HEK293T (cell line): ENCODE data around the gene CHST11.
"Not testable (repeated sequence)": the region's sequence is repeated elsewhere in the genome, so short reads cannot be mapped to it uniquely, and the experiment has no call there.

Source experiments
- CTCF ChIA-PET: fragments of 350-600 bp; formaldehyde crosslinking; extraction: SDS; loops from one replicate; lab custom pipeline; 2021; ENCODE audit warnings: antibody characterized with exemption, inconsistent platforms; lab: Yijun Ruan, JAX
- POLR2A ChIA-PET: fragments of 350-600 bp; formaldehyde crosslinking; extraction: SDS; loops from one replicate; lab custom pipeline; 2020; ENCODE audit warnings: antibody characterized with exemption, inconsistent platforms; lab: Yijun Ruan, JAX
- DNase-seq: peaks from one replicate; pipeline ENCODE4 v3.0.0; 2012; ENCODE audit warnings: mixed read lengths; ENCODE audit errors: extremely low spot score
- ARNT ChIP-seq: fragments of 450-650 bp; IDR thresholded peaks from 2 replicates; pipeline ENCODE4 v1.6.1; 2017; ENCODE audit warnings: mild to moderate bottlenecking
- BHLHE40 ChIP-seq: fragments of 450-650 bp; IDR thresholded peaks from 2 replicates; pipeline ENCODE4 v1.6.1; 2016; ENCODE audit warnings: mild to moderate bottlenecking, moderate library complexity, borderline replicate concordance
- CTBP1 ChIP-seq: fragments of 450-650 bp; IDR thresholded peaks from 2 replicates; pipeline ENCODE4 v1.6.1; 2016; ENCODE audit warnings: borderline replicate concordance
- ELF4 ChIP-seq: fragments of 450-650 bp; IDR thresholded peaks from 2 replicates; pipeline ENCODE4 v1.6.1; 2017; ENCODE audit warnings: antibody characterized with exemption
- FOXA1 ChIP-seq: fragments of 450-650 bp; IDR thresholded peaks from 2 replicates; pipeline ENCODE4 v1.6.1; 2016; ENCODE audit warnings: mild to moderate bottlenecking
- FOXK2 ChIP-seq: fragments of 450-650 bp; IDR thresholded peaks from 2 replicates; pipeline ENCODE4 v1.6.1; 2016; ENCODE audit warnings: mild to moderate bottlenecking
- FOXM1 ChIP-seq: fragments of 450-650 bp; IDR thresholded peaks from 2 replicates; pipeline ENCODE4 v1.6.1; 2017; ENCODE audit warnings: mild to moderate bottlenecking, borderline replicate concordance
- HDGF ChIP-seq: fragments of 450-650 bp; IDR thresholded peaks from 2 replicates; pipeline ENCODE4 v1.6.1; 2017; ENCODE audit warnings: antibody characterized with exemption, borderline replicate concordance
- L3MBTL2 ChIP-seq: fragments of 450-650 bp; conservative IDR thresholded peaks from 2 replicates; pipeline ENCODE4 v1.6.1; 2016; ENCODE audit warnings: mild to moderate bottlenecking
- LEF1 ChIP-seq: fragments of 450-650 bp; IDR thresholded peaks from 2 replicates; pipeline ENCODE4 v1.6.1; 2017; ENCODE audit warnings: mild to moderate bottlenecking, borderline replicate concordance
- NFRKB ChIP-seq: fragments of 450-650 bp; IDR thresholded peaks from 2 replicates; pipeline ENCODE4 v1.6.1; 2016; ENCODE audit warnings: mild to moderate bottlenecking, moderate library complexity
- PKNOX1 ChIP-seq: fragments of 450-650 bp; IDR thresholded peaks from 2 replicates; pipeline ENCODE4 v1.6.1; 2016
- SP1 ChIP-seq: fragments of 450-650 bp; IDR thresholded peaks from 2 replicates; pipeline ENCODE4 v1.6.1; 2017
- SUZ12 ChIP-seq: fragments of 450-650 bp; IDR thresholded peaks from 2 replicates; pipeline ENCODE4 v1.6.1; 2016; ENCODE audit warnings: mild to moderate bottlenecking
- TARDBP ChIP-seq: fragments of 450-650 bp; IDR thresholded peaks from 2 replicates; pipeline ENCODE4 v1.6.1; 2016
- ZNF384 ChIP-seq: fragments of 450-650 bp; IDR thresholded peaks from 2 replicates; pipeline ENCODE4 v1.6.1; 2016

The CHST11 gene

DNA sequence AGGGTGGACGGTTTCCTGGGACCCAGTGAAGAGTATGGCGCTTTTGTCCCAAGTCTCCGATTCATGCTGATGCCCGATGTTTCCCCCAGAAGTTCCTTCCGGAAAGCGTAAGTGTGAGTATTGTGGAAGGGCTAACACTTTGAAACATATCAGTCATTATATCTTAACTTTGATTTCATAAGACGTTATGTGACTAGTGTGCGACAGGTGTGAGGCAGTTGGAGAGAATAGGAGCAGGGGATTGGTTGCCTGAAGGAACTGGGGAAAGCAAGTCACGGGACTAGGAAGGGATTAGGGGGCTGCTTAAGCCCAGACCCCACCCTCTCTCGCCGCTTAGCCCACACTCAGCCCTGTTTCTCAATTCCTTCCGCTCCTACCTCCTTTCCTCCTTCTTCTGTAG, 154.9 kb downstream of the CHST11 start:
- ChIA-PET POLR2A (no interaction called here), CTCF (no interaction called here)
- DNase-seq, result no peak
- TF ChIP-seq FOXM1, result no peak
- no peak for TF ChIP-seq NFRKB
- no peak for TF ChIP-seq LEF1
- no peak for TF ChIP-seq SUZ12

DNA sequence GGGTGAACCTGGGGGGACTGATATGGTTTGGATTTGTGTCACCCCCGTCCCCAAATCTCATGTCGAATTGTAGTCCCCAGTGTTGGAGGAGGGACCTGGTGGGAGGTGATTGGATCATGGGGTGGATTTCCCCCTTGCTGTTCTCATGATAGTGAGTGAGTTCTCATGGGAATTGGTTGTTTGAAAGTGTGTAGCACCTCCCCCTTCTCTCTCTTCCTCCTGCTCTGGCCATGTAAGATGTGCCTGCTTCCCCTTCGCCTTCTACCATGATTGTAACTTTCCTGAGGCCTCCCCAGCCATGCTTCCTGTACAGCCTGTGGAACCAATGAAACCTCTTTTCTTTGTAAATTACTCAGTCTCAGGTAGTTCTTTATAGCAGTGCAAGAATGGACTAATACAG, 156.6 kb downstream of the CHST11 start:
- POLR2A ChIA-PET, DNase-seq, CTCF ChIA-PET: not testable (repeated sequence)

- ChIA-PET CTCF (no interaction called here), POLR2A (no interaction called here)
- TF ChIP-seq ARNT, result no peak
- no peak for TF ChIP-seq TARDBP
- TF ChIP-seq PKNOX1, result no peak
- TF ChIP-seq SP1, result no peak
- TF ChIP-seq LEF1, result no peak
- TF ChIP-seq FOXK2, result no peak
- no peak for TF ChIP-seq ELF4
- no peak for TF ChIP-seq FOXA1
- TF ChIP-seq L3MBTL2, result no peak
- TF ChIP-seq SUZ12, result no peak
- TF ChIP-seq ZNF384, result no peak
- DNase-seq, result no peak
Observed at GRCh38 chr12:104615048-104615561, 158.4 kb downstream of the CHST11 start.

GRCh38 chr12:104618691-104619090, 161.9 kb downstream of the CHST11 start:
- ChIA-PET POLR2A (no interaction called here), CTCF (no interaction called here)
- TF ChIP-seq LEF1, result no peak
- no peak for DNase-seq

DNA sequence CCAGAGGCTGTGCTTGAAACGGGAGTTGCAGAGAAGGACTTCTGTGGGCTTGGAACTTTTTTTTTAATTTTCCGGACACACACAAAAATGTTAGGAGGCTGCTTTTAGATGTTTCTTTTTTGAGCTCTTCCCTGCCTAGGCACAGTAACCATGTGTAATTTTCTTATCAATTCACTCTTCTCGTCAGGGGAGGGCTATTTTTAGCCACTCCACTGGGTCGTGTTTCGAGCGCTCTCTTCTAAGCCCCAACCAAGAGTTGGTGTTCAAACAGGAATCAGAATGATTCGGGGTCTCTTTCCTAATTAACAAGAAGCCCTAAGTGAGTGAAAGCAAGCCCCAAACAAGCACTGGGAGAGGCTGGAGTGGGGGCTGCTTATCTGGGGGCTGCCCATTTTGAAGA, 162.6 kb downstream of the CHST11 start:
- TF ChIP-seq TARDBP (no peak), L3MBTL2 (no peak), ELF4 (no peak), FOXA1 (no peak), CTBP1 (no peak), SP1 (no peak), HDGF (no peak), SUZ12 (no peak), ZNF384 (no peak), LEF1 (no peak), FOXK2 (no peak), NFRKB (no peak), ARNT (no peak), FOXM1 (no peak), PKNOX1 (no peak)
- POLR2A ChIA-PET, result no interaction called here
- CTCF ChIA-PET, result no interaction called here
- no peak for DNase-seq

GRCh38 chr12:104620837-104621531, 164.2 kb downstream of the CHST11 start:
- no peak for DNase-seq
- CTCF ChIA-PET, result no interaction called here
- no peak for TF ChIP-seq NFRKB
- TF ChIP-seq BHLHE40, result no peak
- no peak for TF ChIP-seq PKNOX1
- TF ChIP-seq SUZ12, result no peak
- TF ChIP-seq LEF1, result no peak
- TF ChIP-seq SP1, result no peak
- no peak for TF ChIP-seq FOXK2
- no peak for TF ChIP-seq TARDBP
- no peak for TF ChIP-seq FOXA1
- TF ChIP-seq L3MBTL2, result no peak
- POLR2A ChIA-PET, result no interaction called here

DNA sequence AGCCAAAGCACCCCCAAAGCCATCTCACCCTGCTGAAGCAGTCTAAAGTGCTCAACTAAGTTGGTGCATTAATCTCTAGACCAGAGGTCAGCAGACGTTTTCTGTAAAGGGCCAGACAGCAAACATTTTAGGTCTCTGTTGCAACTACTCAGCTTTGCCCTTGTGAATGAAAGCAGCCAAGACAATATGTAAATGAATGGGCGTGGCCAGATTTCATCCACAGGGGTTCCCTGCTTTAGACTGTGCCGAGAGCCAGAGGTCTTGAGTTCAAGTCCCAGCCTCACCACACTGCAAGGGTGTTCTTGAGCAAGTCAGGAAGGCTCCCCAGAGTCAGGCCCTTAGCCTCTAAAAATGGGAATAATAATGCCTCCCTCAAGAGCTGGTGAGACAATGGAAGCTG, 166.2 kb downstream of the CHST11 start:
- TF ChIP-seq SP1 (no peak), ARNT (no peak), SUZ12 (no peak), FOXM1 (no peak), L3MBTL2 (no peak), FOXK2 (no peak), NFRKB (no peak), ZNF384 (no peak), BHLHE40 (no peak), CTBP1 (no peak), FOXA1 (no peak), LEF1 (no peak)
- CTCF ChIA-PET, result no interaction called here
- POLR2A ChIA-PET, result no interaction called here
- no peak for DNase-seq
